Measurements from ENCODE around the gene FAM83B.
"Not testable (repeated sequence)": the region's sequence is repeated elsewhere in the genome, so short reads cannot be mapped to it uniquely, and the experiment has no call there.

The FAM83B gene

DNA sequence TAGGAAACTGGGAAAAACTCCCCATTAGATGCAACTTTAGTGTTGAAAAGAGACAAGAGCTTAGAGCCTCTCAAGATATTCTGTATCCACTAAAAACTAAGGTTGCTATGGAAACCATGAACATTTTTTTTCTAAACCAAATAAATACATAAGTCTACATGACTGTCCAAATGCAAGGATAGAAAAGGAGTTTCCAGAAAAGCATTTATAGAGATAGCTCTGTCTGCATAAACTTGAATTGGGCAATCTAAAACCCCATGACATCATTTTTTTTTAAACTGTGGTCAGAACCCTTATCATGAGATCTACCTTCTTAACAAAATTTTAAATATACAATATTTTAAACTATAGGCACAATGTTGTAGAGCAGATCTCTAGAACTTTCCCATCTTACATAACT lies 36.4 kb upstream of the FAM83B start:
- TF ChIP-seq, protein P1, sequence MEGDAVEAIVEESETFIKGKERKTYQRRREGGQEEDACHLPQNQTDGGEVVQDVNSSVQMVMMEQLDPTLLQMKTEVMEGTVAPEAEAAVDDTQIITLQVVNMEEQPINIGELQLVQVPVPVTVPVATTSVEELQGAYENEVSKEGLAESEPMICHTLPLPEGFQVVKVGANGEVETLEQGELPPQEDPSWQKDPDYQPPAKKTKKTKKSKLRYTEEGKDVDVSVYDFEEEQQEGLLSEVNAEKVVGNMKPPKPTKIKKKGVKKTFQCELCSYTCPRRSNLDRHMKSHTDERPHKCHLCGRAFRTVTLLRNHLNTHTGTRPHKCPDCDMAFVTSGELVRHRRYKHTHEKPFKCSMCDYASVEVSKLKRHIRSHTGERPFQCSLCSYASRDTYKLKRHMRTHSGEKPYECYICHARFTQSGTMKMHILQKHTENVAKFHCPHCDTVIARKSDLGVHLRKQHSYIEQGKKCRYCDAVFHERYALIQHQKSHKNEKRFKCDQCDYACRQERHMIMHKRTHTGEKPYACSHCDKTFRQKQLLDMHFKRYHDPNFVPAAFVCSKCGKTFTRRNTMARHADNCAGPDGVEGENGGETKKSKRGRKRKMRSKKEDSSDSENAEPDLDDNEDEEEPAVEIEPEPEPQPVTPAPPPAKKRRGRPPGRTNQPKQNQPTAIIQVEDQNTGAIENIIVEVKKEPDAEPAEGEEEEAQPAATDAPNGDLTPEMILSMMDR (conservative IDR thresholded peaks at IDR 0.05; ENCODE audit: control insufficient read depth, insufficient read depth, low read depth, low read length), result no peak
- no peak overlapping the region for H3K4me3 ChIP-seq (ENCODE audit: control insufficient read depth, low read depth, low read length)
- no peak for DNase-seq (ENCODE audit: low read depth)

DNA sequence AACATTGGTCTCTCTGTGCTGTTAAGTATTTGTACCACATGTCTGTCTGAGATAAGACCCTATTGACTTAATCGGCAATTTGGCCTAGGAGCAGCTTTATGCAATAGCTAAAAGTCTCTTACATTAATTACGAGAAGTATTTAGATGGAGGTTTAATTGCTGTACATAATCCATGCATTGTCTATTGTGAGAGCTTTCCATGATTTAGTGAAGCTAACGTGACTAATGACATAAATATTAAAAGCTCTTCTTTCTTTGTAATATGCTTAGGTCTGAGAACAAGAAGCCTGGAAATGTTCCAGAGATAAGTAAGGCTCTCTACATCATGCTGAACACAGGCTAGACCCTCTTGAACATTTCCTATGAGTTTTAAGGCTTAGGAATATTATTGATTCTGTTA lies 32.7 kb upstream of the FAM83B start:
- no peak for DNase-seq (ENCODE audit: low read depth)

GRCh38 chr6:54817236-54817635 lies 29.3 kb upstream of the FAM83B start:
- TF ChIP-seq, protein P1 (conservative IDR thresholded peaks at IDR 0.05; ENCODE audit: control insufficient read depth, insufficient read depth, low read depth, low read length), result no peak
- H3K4me3 ChIP-seq (ENCODE audit: control insufficient read depth, low read depth, low read length), result no peak overlapping the region
- no peak for DNase-seq (ENCODE audit: low read depth)

More for the DNA sequence above, 32.7 kb upstream of the FAM83B start:
- TF ChIP-seq, protein P1 (conservative IDR thresholded peaks at IDR 0.05; ENCODE audit: control insufficient read depth, insufficient read depth, low read depth, low read length), result no peak
- H3K4me3 ChIP-seq (ENCODE audit: control insufficient read depth, low read depth, low read length), result no peak overlapping the region

GRCh38 chr6:54817834-54818233 lies 28.7 kb upstream of the FAM83B start:
- TF ChIP-seq, protein P1 (conservative IDR thresholded peaks at IDR 0.05; ENCODE audit: control insufficient read depth, insufficient read depth, low read depth, low read length), result no peak
- no peak overlapping the region for H3K4me3 ChIP-seq (ENCODE audit: control insufficient read depth, low read depth, low read length)
- DNase-seq (ENCODE audit: low read depth), result no peak

GRCh38 chr6:54824225-54824624 lies 22.3 kb upstream of the FAM83B start:
- H3K4me3 ChIP-seq (ENCODE audit: control insufficient read depth, low read depth, low read length); DNase-seq (ENCODE audit: low read depth): not testable (repeated sequence)

DNA sequence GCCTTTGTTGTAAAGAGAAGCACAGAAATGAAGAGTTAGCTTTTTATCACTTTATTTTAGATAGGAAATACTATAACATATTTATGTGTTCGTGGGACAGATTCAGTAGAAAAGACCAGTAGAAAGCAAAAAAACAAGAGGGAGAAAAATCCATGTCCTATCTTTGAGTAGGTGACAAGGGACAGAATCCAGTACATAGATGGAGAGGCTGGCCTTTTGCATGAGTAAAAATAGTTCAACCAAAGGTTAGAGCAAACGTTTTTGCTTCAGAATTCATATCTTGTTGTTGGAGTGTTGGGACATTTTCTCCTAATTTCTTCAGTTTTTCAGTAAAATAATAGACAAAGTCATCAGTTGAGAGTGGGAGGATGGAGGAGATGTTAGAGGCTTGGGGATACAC lies 19.6 kb upstream of the FAM83B start:
- H3K4me3 ChIP-seq (ENCODE audit: control insufficient read depth, low read depth, low read length), result no peak overlapping the region
- TF ChIP-seq, protein P1 (conservative IDR thresholded peaks at IDR 0.05; ENCODE audit: control insufficient read depth, insufficient read depth, low read depth, low read length), result no peak
- no peak for DNase-seq (ENCODE audit: low read depth)

GRCh38 chr6:54830216-54830615 lies 16.4 kb upstream of the FAM83B start:
- H3K4me3 ChIP-seq (ENCODE audit: control insufficient read depth, low read depth, low read length), result no peak overlapping the region
- no peak for DNase-seq (ENCODE audit: low read depth)
- TF ChIP-seq, protein P1 (conservative IDR thresholded peaks at IDR 0.05; ENCODE audit: control insufficient read depth, insufficient read depth, low read depth, low read length), result no peak
